AG09309 (cell line): Measurements from ENCODE around the gene OVOL3.

Experiments
- DNase-seq: peaks from one replicate; pipeline ENCODE4 v3.0.0-alpha.2; 2010; ENCODE audit warnings: low read depth
- H3K4me3 ChIP-seq: 2 replicates; pipeline ENCODE4 v1.5.1; 2011; ENCODE audit warnings: mild to moderate bottlenecking, low read depth, low read length, moderate library complexity; ENCODE audit not compliant: control insufficient read depth
- TF ChIP-seq, protein P1 (sequence below): IDR thresholded peaks from 2 replicates; pipeline ENCODE4 v1.5.1; 2011; ENCODE audit warnings: mild to moderate bottlenecking, low read depth, low read length, inconsistent platforms; ENCODE audit not compliant: insufficient read depth, control insufficient read depth; ENCODE audit errors: missing control alignments

OVOL3 gene

DNA sequence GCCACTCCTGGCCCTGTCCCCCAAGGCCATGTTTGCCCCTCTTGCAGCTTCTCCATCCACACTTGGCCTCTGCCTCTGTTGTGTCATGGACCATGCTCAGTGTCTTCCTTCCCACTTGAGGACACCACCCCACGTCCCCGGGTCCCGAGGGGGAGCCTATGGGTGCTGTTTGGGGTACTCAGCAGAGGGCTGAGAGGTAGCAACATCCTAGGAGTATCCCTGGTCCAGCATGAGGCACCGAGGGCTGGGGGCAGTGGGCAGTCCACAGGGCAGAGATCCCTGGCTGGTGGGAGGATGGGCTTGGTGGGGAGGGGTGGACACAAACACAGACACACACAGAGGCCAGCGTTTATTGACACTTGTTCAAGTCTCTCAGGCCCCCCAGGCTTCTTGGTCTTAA lies 39.6 kb downstream of the OVOL3 start:
- no peak for DNase-seq
- no peak overlapping the region for H3K4me3 ChIP-seq
- TF ChIP-seq, protein P1, sequence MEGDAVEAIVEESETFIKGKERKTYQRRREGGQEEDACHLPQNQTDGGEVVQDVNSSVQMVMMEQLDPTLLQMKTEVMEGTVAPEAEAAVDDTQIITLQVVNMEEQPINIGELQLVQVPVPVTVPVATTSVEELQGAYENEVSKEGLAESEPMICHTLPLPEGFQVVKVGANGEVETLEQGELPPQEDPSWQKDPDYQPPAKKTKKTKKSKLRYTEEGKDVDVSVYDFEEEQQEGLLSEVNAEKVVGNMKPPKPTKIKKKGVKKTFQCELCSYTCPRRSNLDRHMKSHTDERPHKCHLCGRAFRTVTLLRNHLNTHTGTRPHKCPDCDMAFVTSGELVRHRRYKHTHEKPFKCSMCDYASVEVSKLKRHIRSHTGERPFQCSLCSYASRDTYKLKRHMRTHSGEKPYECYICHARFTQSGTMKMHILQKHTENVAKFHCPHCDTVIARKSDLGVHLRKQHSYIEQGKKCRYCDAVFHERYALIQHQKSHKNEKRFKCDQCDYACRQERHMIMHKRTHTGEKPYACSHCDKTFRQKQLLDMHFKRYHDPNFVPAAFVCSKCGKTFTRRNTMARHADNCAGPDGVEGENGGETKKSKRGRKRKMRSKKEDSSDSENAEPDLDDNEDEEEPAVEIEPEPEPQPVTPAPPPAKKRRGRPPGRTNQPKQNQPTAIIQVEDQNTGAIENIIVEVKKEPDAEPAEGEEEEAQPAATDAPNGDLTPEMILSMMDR, result no peak

DNA sequence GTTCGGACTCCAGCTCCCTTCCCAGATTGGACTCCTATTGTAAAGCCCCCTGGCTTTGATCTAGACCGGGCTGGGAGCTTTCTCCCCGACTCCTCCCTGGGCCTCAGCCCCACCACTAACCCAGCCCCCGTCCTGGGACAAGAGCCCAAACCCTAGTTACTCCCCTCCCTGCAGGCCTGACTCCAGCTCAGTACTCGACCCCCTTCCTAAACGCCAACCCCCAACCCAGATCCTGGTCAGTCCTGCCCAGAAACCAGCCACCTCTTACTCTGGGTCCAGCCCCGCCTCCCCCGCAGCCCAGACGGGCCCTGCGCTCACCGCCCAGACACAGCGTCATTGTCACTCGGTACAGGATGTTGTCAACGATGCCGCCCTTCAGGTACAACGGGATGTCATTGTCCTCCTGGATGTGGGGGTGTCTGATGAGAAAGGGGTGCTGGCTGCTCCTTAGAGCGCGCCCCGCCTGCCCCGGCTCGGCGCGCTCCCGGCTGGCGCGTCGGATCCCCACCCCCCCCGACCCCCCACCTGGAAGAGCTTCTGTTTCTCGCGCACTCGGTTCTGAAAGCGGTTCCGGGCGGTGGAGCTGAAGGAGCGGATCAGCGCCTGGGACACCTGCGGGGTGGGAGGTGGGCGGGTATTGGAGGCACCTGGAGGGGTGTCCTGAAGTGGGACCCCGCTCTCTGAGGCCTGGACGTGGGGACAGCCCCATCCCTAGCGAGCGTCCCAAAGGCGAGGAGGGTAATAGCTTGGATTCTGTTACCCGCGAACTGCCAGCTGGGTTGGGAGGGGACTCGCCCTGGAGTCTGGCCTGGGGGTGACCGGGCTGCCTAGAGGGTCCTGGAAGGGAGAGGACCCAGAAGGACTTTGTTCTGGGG lies 40.4 kb downstream of the OVOL3 start:
- peak overlapping the region; percentile 51 for H3K4me3 ChIP-seq
- TF ChIP-seq, protein P1, result no peak
- DNase-seq, result no peak

DNA sequence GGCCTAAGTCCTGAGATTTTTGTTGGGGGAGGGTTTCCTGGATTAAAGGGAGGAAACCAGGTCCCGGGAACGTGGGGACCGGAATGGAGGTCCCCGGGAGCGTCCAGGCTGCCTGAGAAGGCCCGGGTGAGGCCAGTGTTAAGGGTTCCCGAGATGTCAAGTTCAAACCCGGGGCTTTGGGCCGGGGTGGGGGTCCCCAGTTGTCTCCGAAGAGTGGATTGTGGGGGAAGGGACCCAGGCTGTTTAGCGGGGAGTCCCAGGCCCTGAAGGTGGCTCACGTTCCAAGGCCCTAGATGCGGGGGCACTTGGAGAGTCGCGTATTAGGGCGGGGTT lies 41.0 kb downstream of the OVOL3 start:
- DNase-seq, result no peak
- peak overlapping the region; percentile 51 for H3K4me3 ChIP-seq
- TF ChIP-seq, protein P1, result no peak

DNA sequence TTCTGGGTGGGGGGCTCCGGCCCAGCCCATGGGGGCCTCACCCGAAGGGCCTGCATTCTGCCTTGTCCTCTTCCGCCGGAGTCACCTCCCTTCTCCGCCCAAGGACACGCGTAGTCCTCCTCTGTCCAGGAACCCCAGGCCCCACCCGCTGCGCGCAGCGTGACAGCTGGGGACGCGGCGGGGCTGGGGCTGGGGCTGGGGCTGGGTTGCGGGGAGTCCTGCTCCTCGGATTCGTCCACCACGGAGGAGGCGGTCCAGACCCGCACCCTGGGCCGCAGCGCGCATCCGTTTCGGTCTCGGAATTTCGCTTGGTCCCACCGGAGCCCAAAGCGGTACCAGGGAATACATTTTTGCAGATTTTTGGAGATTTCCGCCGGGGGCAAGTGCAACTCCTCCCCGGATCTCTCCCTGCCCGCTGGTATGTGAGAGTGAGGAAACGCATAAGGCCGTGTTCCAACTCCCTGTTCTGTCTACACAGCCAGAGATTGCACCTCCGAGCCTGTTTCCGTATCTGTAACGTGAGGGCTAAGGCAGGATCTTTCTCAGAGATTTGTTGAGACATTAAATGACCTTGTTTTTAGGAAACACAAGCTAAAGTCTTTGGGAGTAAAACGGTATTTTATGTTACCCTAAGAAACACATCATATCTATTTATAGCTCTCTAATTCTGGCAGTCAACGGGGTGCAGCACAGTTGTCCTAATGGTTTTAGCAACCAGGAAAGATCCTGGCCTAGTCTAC lies 41.6 kb downstream of the OVOL3 start, which contains the start of gene COX7A1:
Gene COX7A1 (minus strand): TSS at position 96 of the 740 bp plus-strand sequence. CDS start 40 bp downstream, at position 56.
- H3K4me3 ChIP-seq, result peak within 1 kb of the TSS; percentile 51
- DNase-seq, result no peak
- TF ChIP-seq, protein P1, result no peak

DNA sequence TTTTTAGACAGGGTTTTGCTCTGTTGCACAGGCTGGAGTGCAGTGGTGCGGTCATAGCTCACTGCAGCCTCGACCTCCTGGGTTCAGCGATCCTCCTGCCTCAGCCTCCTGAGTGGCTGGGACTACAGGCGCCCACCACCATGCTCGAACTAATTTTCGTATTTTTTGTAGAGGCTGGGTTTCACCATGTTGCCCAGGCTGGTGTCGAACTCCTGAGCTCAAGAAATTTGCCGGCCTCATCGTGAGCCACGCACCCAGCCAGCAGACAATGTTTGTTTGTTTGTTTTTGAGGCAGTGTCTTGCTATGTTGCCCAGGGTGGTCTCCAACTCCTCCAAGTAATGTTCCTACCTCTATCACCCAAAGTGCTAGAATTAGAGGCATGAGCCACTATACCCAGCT lies 42.2 kb downstream of the OVOL3 start:
- no peak overlapping the region for H3K4me3 ChIP-seq
- DNase-seq, result no peak
- TF ChIP-seq, protein P1, result no peak

DNA sequence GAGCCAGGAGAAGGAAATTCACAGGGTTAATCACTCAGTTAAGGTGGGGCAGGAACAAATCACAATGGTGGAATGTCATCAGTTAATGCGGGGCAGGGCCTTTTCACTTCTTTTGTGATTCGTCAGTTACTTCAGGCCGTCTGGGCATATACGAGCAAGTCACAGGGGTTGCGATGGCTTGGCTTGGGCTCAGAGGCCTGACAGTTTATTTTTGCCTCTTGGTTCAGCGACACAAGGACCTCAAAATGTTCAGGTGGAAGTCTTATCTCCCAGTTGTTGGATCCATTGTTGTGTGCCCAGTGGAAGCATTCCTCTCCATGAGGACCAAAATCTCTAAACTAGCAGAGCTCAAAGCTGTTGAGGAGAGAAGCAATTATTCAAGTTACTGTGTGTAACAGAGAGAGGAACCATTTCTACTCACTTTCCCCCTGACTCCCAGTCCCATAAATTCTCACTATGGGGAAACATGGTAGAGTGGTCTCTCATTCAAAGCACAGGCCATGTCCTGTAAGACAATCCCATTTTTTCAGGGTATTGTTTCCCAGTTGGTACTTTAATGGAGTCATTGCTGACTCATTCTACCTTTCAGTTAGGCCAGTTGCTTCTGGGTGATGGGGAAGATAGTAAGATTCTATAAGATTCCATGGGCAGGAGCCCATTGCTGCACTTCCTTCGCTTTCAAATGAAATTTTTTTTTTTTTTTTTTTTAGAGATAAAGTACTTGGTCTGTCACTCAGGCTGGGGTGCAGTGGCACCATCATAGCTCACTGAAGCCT lies 50.1 kb downstream of the OVOL3 start:
- TF ChIP-seq, protein P1, result no peak
- H3K4me3 ChIP-seq, result no peak overlapping the region
- DNase-seq, result no peak
